ENCODE measurements around the gene PRKCD.
A peak's percentile ranks its signal among the peaks of the same experiment; 100 is the strongest.

PRKCD gene

GRCh38 chr3:53134631-53135232 lies 26.3 kb upstream of the PRKCD start:
- peak; percentile 98 for TF ChIP-seq CTCF (IDR thresholded peaks at IDR 0.05; ENCODE audit: low read depth, low read length)
- DNase-seq, result peak; percentile 81
- H3K9me3 ChIP-seq (ENCODE audit: severe bottlenecking), result no peaks in the 10 kb centered on the region
- no peak overlapping the region for H3K4me3 ChIP-seq (ENCODE audit: low read depth, low read length)
- H3K36me3 ChIP-seq, result no peaks in the 10 kb centered on the region
- no peaks in the 10 kb centered on the region for H3K27me3 ChIP-seq (ENCODE audit: insufficient read depth, low read depth, severe bottlenecking)
- no peak overlapping the region for H3K27ac ChIP-seq

- no peak for TF ChIP-seq CTCF (IDR thresholded peaks at IDR 0.05; ENCODE audit: low read depth, low read length)
- DNase-seq, result no peak
- H3K4me3 ChIP-seq (ENCODE audit: low read depth, low read length), result no peak overlapping the region
These were observed 23.8 kb upstream of the PRKCD start for GRCh38 chr3:53137221-53137620.

GRCh38 chr3:53137835-53138446 lies 23.1 kb upstream of the PRKCD start:
- DNase-seq, result no peak
- no peak overlapping the region for H3K4me3 ChIP-seq (ENCODE audit: low read depth, low read length)
- no peak for TF ChIP-seq CTCF (IDR thresholded peaks at IDR 0.05; ENCODE audit: low read depth, low read length)
- no peak overlapping the region for H3K27ac ChIP-seq
- H3K9me3 ChIP-seq (ENCODE audit: severe bottlenecking), result no peaks in the 10 kb centered on the region
- H3K27me3 ChIP-seq (ENCODE audit: insufficient read depth, low read depth, severe bottlenecking), result no peaks in the 10 kb centered on the region
- no peaks in the 10 kb centered on the region for H3K36me3 ChIP-seq

More at GRCh38 chr3:53137221-53137620, 23.8 kb upstream of the PRKCD start:
- no peaks in the 10 kb centered on the region for H3K9me3 ChIP-seq (ENCODE audit: severe bottlenecking)
- H3K27me3 ChIP-seq (ENCODE audit: insufficient read depth, low read depth, severe bottlenecking), result no peaks in the 10 kb centered on the region
- no peak overlapping the region for H3K27ac ChIP-seq
- H3K36me3 ChIP-seq, result no peaks in the 10 kb centered on the region

- H3K9me3 ChIP-seq (ENCODE audit: severe bottlenecking), result no peaks in the 10 kb centered on the region
- no peaks in the 10 kb centered on the region for H3K27me3 ChIP-seq (ENCODE audit: insufficient read depth, low read depth, severe bottlenecking)
- no peaks in the 10 kb centered on the region for H3K36me3 ChIP-seq
- H3K4me3 ChIP-seq (ENCODE audit: low read depth, low read length), result no peak overlapping the region
- H3K27ac ChIP-seq, result no peak overlapping the region
- no peak for TF ChIP-seq CTCF (IDR thresholded peaks at IDR 0.05; ENCODE audit: low read depth, low read length)
- no peak for DNase-seq
These were observed 20.8 kb upstream of the PRKCD start for GRCh38 chr3:53139906-53140846.

- TF ChIP-seq CTCF (IDR thresholded peaks at IDR 0.05; ENCODE audit: low read depth, low read length), result no peak
- Histone ChIP-seq H3K4me3 (ENCODE audit: low read depth, low read length) (no peak overlapping the region), H3K27ac (no peak overlapping the region), H3K9me3 (ENCODE audit: severe bottlenecking) (no peaks in the 10 kb centered on the region), H3K36me3 (no peaks in the 10 kb centered on the region), H3K27me3 (ENCODE audit: insufficient read depth, low read depth, severe bottlenecking) (no peaks in the 10 kb centered on the region)
- no peak for DNase-seq
These were observed 19.9 kb upstream of the PRKCD start for GRCh38 chr3:53140847-53141845.
